Nephron (organoid): ENCODE measurements around the gene NAA35.

Experiments used
- H3K27ac Mint-ChIP-seq, 3 experiments: 2 replicates each; pipeline ENCODE4 v1.8.0; 2020; ENCODE audit warnings: mixed read lengths in 3 of 3, mild to moderate bottlenecking in 2 of 3, moderate library complexity in 1 of 3
- H3K27me3 Mint-ChIP-seq: 2 replicates; pipeline ENCODE4 v1.8.0; 2021; ENCODE audit warnings: low read depth, mild to moderate bottlenecking, moderate library complexity, mixed read lengths
- H3K36me3 Mint-ChIP-seq: 2 replicates; pipeline ENCODE4 v1.8.0; 2020; ENCODE audit warnings: low read depth, mixed read lengths
- H3K4me1 Mint-ChIP-seq: 2 replicates; pipeline ENCODE4 v1.8.0; 2020; ENCODE audit warnings: mixed read lengths
- H3K4me3 Mint-ChIP-seq, 3 experiments: 2 replicates each; pipeline ENCODE4 v1.8.0; 2020; ENCODE audit warnings: mild to moderate bottlenecking in 3 of 3, mixed read lengths in 3 of 3, moderate library complexity in 2 of 3
- H3K9me3 Mint-ChIP-seq: 2 replicates; pipeline ENCODE4 v1.8.0; 2020; ENCODE audit warnings: mixed read lengths
- CTCF ChIP-seq, 3 experiments: fragments of 200-600 bp; sonication (generic); IDR thresholded peaks; one replicate each; pipeline ENCODE4 v1.5.0; 2021; ENCODE audit warnings: antibody characterized with exemption in 3 of 3; ENCODE audit not compliant: unreplicated experiment in 3 of 3

Gene NAA35

GRCh38 chr9:85959955-85960354, 19.0 kb downstream of the NAA35 start:
- H3K27ac Mint-ChIP-seq = peak overlapping the region in 1 of 3 experiments; percentile 84
- no peak overlapping the region for H3K4me3 Mint-ChIP-seq
- H3K27me3 Mint-ChIP-seq = no peaks in the 10 kb centered on the region
- H3K9me3 Mint-ChIP-seq = no peaks in the 10 kb centered on the region
- peaks cover 12% of the 10 kb centered on the region for H3K4me1 Mint-ChIP-seq
- no peak for TF ChIP-seq CTCF (IDR thresholded peaks at IDR 0.05; ENCODE audit: unreplicated experiment in 3 of 3)
- H3K36me3 Mint-ChIP-seq = peaks cover 49% of the 10 kb centered on the region

- Mint-ChIP-seq H3K27me3 (no peaks in the 10 kb centered on the region), H3K4me1 (peaks cover 12% of the 10 kb centered on the region), H3K9me3 (no peaks in the 10 kb centered on the region), H3K36me3 (peaks cover 57% of the 10 kb centered on the region), H3K4me3 (peak overlapping the region in 1 of 3 experiments; percentile 27), H3K27ac (peak overlapping the region in 2 of 3 experiments; percentile 12 to 84)
- TF ChIP-seq CTCF (IDR thresholded peaks at IDR 0.05; ENCODE audit: unreplicated experiment in 3 of 3) = no peak
Measured at GRCh38 chr9:85960688-85961093, 19.7 kb downstream of the NAA35 start.

GRCh38 chr9:85964526-85964925, 23.6 kb downstream of the NAA35 start:
- Mint-ChIP-seq H3K4me1 (peaks cover 12% of the 10 kb centered on the region), H3K27me3 (no peaks in the 10 kb centered on the region), H3K9me3 (no peaks in the 10 kb centered on the region), H3K27ac (no peak overlapping the region), H3K36me3 (peaks cover 63% of the 10 kb centered on the region), H3K4me3 (no peak overlapping the region)
- TF ChIP-seq CTCF (IDR thresholded peaks at IDR 0.05; ENCODE audit: unreplicated experiment in 3 of 3) = no peak

GRCh38 chr9:85964949-85965348, 24.0 kb downstream of the NAA35 start:
- Mint-ChIP-seq H3K9me3 (no peaks in the 10 kb centered on the region), H3K27me3 (no peaks in the 10 kb centered on the region), H3K27ac (no peak overlapping the region), H3K36me3 (peaks cover 65% of the 10 kb centered on the region), H3K4me3 (no peak overlapping the region), H3K4me1 (peaks cover 7% of the 10 kb centered on the region)
- TF ChIP-seq CTCF (IDR thresholded peaks at IDR 0.05; ENCODE audit: unreplicated experiment in 3 of 3) = no peak

- H3K27me3 Mint-ChIP-seq = no peaks in the 10 kb centered on the region
- H3K36me3 Mint-ChIP-seq = peaks cover 70% of the 10 kb centered on the region
- no peaks in the 10 kb centered on the region for H3K9me3 Mint-ChIP-seq
- H3K27ac Mint-ChIP-seq = no peak overlapping the region
- no peak for TF ChIP-seq CTCF (IDR thresholded peaks at IDR 0.05; ENCODE audit: unreplicated experiment in 3 of 3)
- H3K4me1 Mint-ChIP-seq = no peaks in the 10 kb centered on the region
- H3K4me3 Mint-ChIP-seq = no peak overlapping the region
Measured at GRCh38 chr9:85969727-85970126, 28.8 kb downstream of the NAA35 start.

GRCh38 chr9:85971731-85972130, 30.8 kb downstream of the NAA35 start:
- TF ChIP-seq CTCF (IDR thresholded peaks at IDR 0.05; ENCODE audit: unreplicated experiment in 3 of 3) = no peak

More at GRCh38 chr9:85971731-85972130, 30.8 kb downstream of the NAA35 start:
- peaks cover 65% of the 10 kb centered on the region for H3K36me3 Mint-ChIP-seq
- H3K4me1 Mint-ChIP-seq = no peaks in the 10 kb centered on the region
- no peak overlapping the region for H3K4me3 Mint-ChIP-seq
- no peak overlapping the region for H3K27ac Mint-ChIP-seq
- no peaks in the 10 kb centered on the region for H3K27me3 Mint-ChIP-seq
- no peaks in the 10 kb centered on the region for H3K9me3 Mint-ChIP-seq
